GM23338 (cell line): ENCODE data around the gene KLKB1. TPM values are rescaled to one million over a fixed set of nuclear protein-coding genes. Genes with fewer than 3 reads are reported as not detected.

ENCODE experiments used
- ATAC-seq: fragments of 200-7000 bp; cut with Tn5 transposase; 3 replicates; pipeline ENCODE4 v1.9.1; 2020
- DNase-seq: peaks from one replicate; pipeline ENCODE4 v3.0.0-alpha.2; 2015; ENCODE audit warnings: low spot score
- H2AFZ ChIP-seq: fragments of 200-600 bp; sonication (generic); 2 replicates; pipeline ENCODE4 v1.8.0; 2016; ENCODE audit warnings: antibody characterized with exemption, mild to moderate bottlenecking, moderate library complexity
- H3F3A ChIP-seq: fragments of 200-600 bp; sonication (generic); replicated peaks from 2 replicates; pipeline ENCODE4 v1.8.0; 2017; ENCODE audit warnings: antibody characterized with exemption, mixed run types, low read depth
- H3K27ac ChIP-seq: fragments of 200-600 bp; sonication (generic); 2 replicates; pipeline ENCODE4 v1.6.1; 2016; ENCODE audit warnings: low read depth
- H3K27me3 ChIP-seq: fragments of 200-600 bp; sonication (generic); 2 replicates; pipeline ENCODE4 v1.8.0; 2016; ENCODE audit warnings: mild to moderate bottlenecking, mixed run types, moderate library complexity; ENCODE audit not compliant: insufficient read depth
- H3K36me3 ChIP-seq: fragments of 200-600 bp; sonication (generic); 2 replicates; pipeline ENCODE4 v1.8.0; 2016; ENCODE audit warnings: mild to moderate bottlenecking; ENCODE audit not compliant: insufficient read depth
- H3K4me1 ChIP-seq: fragments of 200-600 bp; sonication (generic); 2 replicates; pipeline ENCODE4 v1.8.0; 2016; ENCODE audit warnings: mild to moderate bottlenecking, moderate library complexity; ENCODE audit not compliant: insufficient read depth
- H3K4me2 ChIP-seq: fragments of 200-600 bp; sonication (generic); 2 replicates; pipeline ENCODE4 v1.7.1; 2017; ENCODE audit warnings: mixed run types
- H3K4me3 ChIP-seq: fragments of 200-600 bp; sonication (generic); 2 replicates; pipeline ENCODE4 v1.6.1; 2016; ENCODE audit warnings: mixed run types
- H3K79me2 ChIP-seq: fragments of 200-600 bp; sonication (generic); replicated peaks from 2 replicates; pipeline ENCODE4 v1.8.0; 2017; ENCODE audit warnings: mild to moderate bottlenecking; ENCODE audit not compliant: insufficient read depth
- H3K9me2 ChIP-seq: fragments of 200-600 bp; sonication (generic); 2 replicates; pipeline ENCODE4 v1.8.0; 2017; ENCODE audit not compliant: insufficient read depth
- H4K20me1 ChIP-seq: fragments of 200-600 bp; sonication (generic); replicated peaks from 2 replicates; pipeline ENCODE4 v1.8.0; 2017; ENCODE audit warnings: mild to moderate bottlenecking; ENCODE audit not compliant: insufficient read depth
- H3K27ac Mint-ChIP-seq: 2 replicates; pipeline ENCODE4 v1.8.0; 2020; ENCODE audit warnings: inconsistent platforms, mild to moderate bottlenecking, moderate library complexity, mixed read lengths
- H3K27me3 Mint-ChIP-seq: 3 replicates; pipeline ENCODE4 v1.8.0; 2022; ENCODE audit warnings: low read depth, mild to moderate bottlenecking, moderate library complexity, mixed read lengths, inconsistent platforms; ENCODE audit not compliant: insufficient read depth, poor library complexity
- H3K36me3 Mint-ChIP-seq: 3 replicates; pipeline ENCODE4 v1.8.0; 2021; ENCODE audit warnings: low read depth, mild to moderate bottlenecking, inconsistent platforms, moderate library complexity, mixed read lengths
- H3K4me1 Mint-ChIP-seq: 3 replicates; pipeline ENCODE4 v1.8.0; 2020; ENCODE audit warnings: mild to moderate bottlenecking, inconsistent platforms, mixed read lengths
- H3K4me3 Mint-ChIP-seq: 3 replicates; pipeline ENCODE4 v1.8.0; 2021; ENCODE audit warnings: moderate library complexity, mild to moderate bottlenecking, inconsistent platforms, mixed read lengths
- H3K9me3 Mint-ChIP-seq: 3 replicates; pipeline ENCODE4 v1.8.0; 2020; ENCODE audit warnings: moderate library complexity, mild to moderate bottlenecking, inconsistent platforms, mixed read lengths
- CREB1 ChIP-seq: fragments of 250-450 bp; sonication (Bioruptor Pico); IDR thresholded peaks from 2 replicates; pipeline ENCODE4 v1.5.0; 2020; ENCODE audit warnings: low read depth, mild to moderate bottlenecking, moderate library complexity
- EZH2 ChIP-seq: fragments of 200-600 bp; sonication (generic); IDR thresholded peaks from one replicate; pipeline ENCODE4 v1.8.0; 2017; ENCODE audit warnings: antibody characterized with exemption, mild to moderate bottlenecking, low read depth; ENCODE audit not compliant: unreplicated experiment
- EZH2phosphoT487 ChIP-seq: fragments of 200-600 bp; sonication (generic); IDR thresholded peaks from one replicate; pipeline ENCODE4 v1.8.1; 2018; ENCODE audit warnings: antibody characterized with exemption; ENCODE audit not compliant: unreplicated experiment
- JUNB ChIP-seq: IDR thresholded peaks from one replicate; pipeline ENCODE4 v1.6.1; 2016; ENCODE audit warnings: antibody characterized with exemption; ENCODE audit not compliant: unreplicated experiment
- NANOG ChIP-seq: IDR thresholded peaks from 2 replicates; pipeline ENCODE4 v1.6.1; 2016; ENCODE audit warnings: antibody characterized with exemption, borderline replicate concordance
- POLR2AphosphoS5 ChIP-seq: IDR thresholded peaks from 2 replicates; pipeline ENCODE4 v1.6.1; 2016; ENCODE audit warnings: antibody characterized with exemption, low read depth
- REST ChIP-seq: IDR thresholded peaks from one replicate; pipeline ENCODE4 v1.6.1; 2018; ENCODE audit warnings: antibody characterized with exemption; ENCODE audit not compliant: unreplicated experiment
- STAT1 ChIP-seq: IDR thresholded peaks from one replicate; pipeline ENCODE4 v1.6.1; 2016; ENCODE audit warnings: antibody characterized with exemption; ENCODE audit not compliant: unreplicated experiment
- ZNF114 ChIP-seq: fragments of 250-450 bp; sonication (Bioruptor Pico); IDR thresholded peaks from 2 replicates; pipeline ENCODE4 v1.5.0; 2020; ENCODE audit warnings: mild to moderate bottlenecking, moderate library complexity
- ZNF331 ChIP-seq: fragments of 250-450 bp; sonication (Bioruptor Pico); IDR thresholded peaks from 2 replicates; pipeline ENCODE4 v1.5.0; 2020; ENCODE audit warnings: low read depth, mild to moderate bottlenecking, moderate library complexity
- polyA plus RNA-seq: library from polyadenylated mRNA; unstranded; fragments of >200 nt; fragmentation: Nextera tagmentation; extraction: Ambion mirVana; gene quantifications from 2 replicates; pipeline ENCODE4 v1.2.1, GENCODE V29; 2016
- total RNA-seq: library from RNA; depleted of rRNA; stranded (reverse); fragments of >200 nt; shearing (Covaris generic); gene quantifications from 2 replicates; pipeline ENCODE4 v1.2.3, GENCODE V29; 2014
- TF ChIP-seq, protein P1 (sequence below): IDR thresholded peaks from 2 replicates; pipeline ENCODE4 v1.6.1; 2016; ENCODE audit warnings: antibody characterized with exemption
- TF ChIP-seq, protein P2 (sequence below): fragments of 250-450 bp; sonication (Bioruptor Pico); IDR thresholded peaks from 2 replicates; pipeline ENCODE4 v1.5.0; 2020; ENCODE audit warnings: mild to moderate bottlenecking, moderate library complexity
- TF ChIP-seq, protein P3 (sequence below), 2 experiments: fragments of 200-600 bp in 1 of 2; sonication (generic) in 1 of 2; conservative IDR thresholded peaks; 2 replicates each; pipeline versions ENCODE4 v1.5.1 to v1.6.1; 2016 to 2017; ENCODE audit warnings: antibody characterized with exemption in 2 of 2, low read depth in 2 of 2, mild to moderate bottlenecking in 2 of 2, moderate library complexity in 1 of 2

The KLKB1 gene
- total and polyA plus RNA-seq, 2 experiments from 2014 or later = 8.6 to 10.9 TPM

DNA sequence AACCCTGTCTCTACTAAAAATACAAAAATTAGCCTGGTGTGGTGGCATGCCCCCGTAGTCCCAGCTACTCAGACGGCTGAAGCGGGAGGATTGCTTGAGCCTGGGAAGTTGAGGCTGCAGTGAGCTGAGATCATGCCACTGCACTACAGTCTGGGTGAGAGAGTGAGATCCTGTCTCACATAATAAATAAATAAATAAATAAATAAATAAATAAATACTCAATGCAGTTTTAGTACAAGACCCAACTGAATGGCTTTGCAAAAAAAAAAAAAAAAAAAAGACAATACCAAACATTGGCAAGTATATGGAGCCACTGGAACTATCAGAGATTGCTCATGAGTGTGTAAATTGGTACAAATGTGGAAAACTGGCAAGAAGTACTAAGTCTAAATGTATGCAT, 39.2 kb upstream of the KLKB1 start:
- H3K36me3 ChIP-seq = no peaks in the 10 kb centered on the region
- no peak overlapping the region for H3K27ac ChIP-seq
- H3K9me3 Mint-ChIP-seq = peaks cover 6% of the 10 kb centered on the region
- no peaks in the 10 kb centered on the region for H3K9me2 ChIP-seq
- no peaks in the 10 kb centered on the region for H3K27me3 ChIP-seq
- no peak overlapping the region for H3K4me3 ChIP-seq
- H3K79me2 ChIP-seq = no peaks in the 10 kb centered on the region; the same call in 1 of the 2 replicates
- no peak overlapping the region for H2AFZ ChIP-seq
- H3K4me3 Mint-ChIP-seq = no peak overlapping the region
- peaks cover 3% of the 10 kb centered on the region for H3K27me3 Mint-ChIP-seq
- ATAC-seq = no peak
- peaks cover 9% of the 10 kb centered on the region for H3K36me3 Mint-ChIP-seq
- DNase-seq = no peak
- H3K27ac Mint-ChIP-seq = no peak overlapping the region
- H4K20me1 ChIP-seq = no peaks in the 10 kb centered on the region
- no peak overlapping the region for H3K4me2 ChIP-seq
- H3K4me1 Mint-ChIP-seq = peaks cover 27% of the 10 kb centered on the region
- peaks cover 4% of the 10 kb centered on the region; the same call in 1 of the 2 replicates for H3F3A ChIP-seq
- peaks cover 21% of the 10 kb centered on the region for H3K4me1 ChIP-seq
- TF ChIP-seq ZNF331 (CRISPR knock-in tag) = no peak
- TF ChIP-seq, protein P1, sequence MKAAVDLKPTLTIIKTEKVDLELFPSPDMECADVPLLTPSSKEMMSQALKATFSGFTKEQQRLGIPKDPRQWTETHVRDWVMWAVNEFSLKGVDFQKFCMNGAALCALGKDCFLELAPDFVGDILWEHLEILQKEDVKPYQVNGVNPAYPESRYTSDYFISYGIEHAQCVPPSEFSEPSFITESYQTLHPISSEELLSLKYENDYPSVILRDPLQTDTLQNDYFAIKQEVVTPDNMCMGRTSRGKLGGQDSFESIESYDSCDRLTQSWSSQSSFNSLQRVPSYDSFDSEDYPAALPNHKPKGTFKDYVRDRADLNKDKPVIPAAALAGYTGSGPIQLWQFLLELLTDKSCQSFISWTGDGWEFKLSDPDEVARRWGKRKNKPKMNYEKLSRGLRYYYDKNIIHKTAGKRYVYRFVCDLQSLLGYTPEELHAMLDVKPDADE = no peak
- TF ChIP-seq JUNB = no peak
- no peak for TF ChIP-seq NANOG
- no peak for TF ChIP-seq REST
- no peak for TF ChIP-seq ZNF114
- no peak for TF ChIP-seq EZH2
- no peak for TF ChIP-seq POLR2AphosphoS5
- TF ChIP-seq EZH2phosphoT487 = no peak
- no peak for TF ChIP-seq CREB1 (CRISPR knock-in tag)
- TF ChIP-seq, protein P2, sequence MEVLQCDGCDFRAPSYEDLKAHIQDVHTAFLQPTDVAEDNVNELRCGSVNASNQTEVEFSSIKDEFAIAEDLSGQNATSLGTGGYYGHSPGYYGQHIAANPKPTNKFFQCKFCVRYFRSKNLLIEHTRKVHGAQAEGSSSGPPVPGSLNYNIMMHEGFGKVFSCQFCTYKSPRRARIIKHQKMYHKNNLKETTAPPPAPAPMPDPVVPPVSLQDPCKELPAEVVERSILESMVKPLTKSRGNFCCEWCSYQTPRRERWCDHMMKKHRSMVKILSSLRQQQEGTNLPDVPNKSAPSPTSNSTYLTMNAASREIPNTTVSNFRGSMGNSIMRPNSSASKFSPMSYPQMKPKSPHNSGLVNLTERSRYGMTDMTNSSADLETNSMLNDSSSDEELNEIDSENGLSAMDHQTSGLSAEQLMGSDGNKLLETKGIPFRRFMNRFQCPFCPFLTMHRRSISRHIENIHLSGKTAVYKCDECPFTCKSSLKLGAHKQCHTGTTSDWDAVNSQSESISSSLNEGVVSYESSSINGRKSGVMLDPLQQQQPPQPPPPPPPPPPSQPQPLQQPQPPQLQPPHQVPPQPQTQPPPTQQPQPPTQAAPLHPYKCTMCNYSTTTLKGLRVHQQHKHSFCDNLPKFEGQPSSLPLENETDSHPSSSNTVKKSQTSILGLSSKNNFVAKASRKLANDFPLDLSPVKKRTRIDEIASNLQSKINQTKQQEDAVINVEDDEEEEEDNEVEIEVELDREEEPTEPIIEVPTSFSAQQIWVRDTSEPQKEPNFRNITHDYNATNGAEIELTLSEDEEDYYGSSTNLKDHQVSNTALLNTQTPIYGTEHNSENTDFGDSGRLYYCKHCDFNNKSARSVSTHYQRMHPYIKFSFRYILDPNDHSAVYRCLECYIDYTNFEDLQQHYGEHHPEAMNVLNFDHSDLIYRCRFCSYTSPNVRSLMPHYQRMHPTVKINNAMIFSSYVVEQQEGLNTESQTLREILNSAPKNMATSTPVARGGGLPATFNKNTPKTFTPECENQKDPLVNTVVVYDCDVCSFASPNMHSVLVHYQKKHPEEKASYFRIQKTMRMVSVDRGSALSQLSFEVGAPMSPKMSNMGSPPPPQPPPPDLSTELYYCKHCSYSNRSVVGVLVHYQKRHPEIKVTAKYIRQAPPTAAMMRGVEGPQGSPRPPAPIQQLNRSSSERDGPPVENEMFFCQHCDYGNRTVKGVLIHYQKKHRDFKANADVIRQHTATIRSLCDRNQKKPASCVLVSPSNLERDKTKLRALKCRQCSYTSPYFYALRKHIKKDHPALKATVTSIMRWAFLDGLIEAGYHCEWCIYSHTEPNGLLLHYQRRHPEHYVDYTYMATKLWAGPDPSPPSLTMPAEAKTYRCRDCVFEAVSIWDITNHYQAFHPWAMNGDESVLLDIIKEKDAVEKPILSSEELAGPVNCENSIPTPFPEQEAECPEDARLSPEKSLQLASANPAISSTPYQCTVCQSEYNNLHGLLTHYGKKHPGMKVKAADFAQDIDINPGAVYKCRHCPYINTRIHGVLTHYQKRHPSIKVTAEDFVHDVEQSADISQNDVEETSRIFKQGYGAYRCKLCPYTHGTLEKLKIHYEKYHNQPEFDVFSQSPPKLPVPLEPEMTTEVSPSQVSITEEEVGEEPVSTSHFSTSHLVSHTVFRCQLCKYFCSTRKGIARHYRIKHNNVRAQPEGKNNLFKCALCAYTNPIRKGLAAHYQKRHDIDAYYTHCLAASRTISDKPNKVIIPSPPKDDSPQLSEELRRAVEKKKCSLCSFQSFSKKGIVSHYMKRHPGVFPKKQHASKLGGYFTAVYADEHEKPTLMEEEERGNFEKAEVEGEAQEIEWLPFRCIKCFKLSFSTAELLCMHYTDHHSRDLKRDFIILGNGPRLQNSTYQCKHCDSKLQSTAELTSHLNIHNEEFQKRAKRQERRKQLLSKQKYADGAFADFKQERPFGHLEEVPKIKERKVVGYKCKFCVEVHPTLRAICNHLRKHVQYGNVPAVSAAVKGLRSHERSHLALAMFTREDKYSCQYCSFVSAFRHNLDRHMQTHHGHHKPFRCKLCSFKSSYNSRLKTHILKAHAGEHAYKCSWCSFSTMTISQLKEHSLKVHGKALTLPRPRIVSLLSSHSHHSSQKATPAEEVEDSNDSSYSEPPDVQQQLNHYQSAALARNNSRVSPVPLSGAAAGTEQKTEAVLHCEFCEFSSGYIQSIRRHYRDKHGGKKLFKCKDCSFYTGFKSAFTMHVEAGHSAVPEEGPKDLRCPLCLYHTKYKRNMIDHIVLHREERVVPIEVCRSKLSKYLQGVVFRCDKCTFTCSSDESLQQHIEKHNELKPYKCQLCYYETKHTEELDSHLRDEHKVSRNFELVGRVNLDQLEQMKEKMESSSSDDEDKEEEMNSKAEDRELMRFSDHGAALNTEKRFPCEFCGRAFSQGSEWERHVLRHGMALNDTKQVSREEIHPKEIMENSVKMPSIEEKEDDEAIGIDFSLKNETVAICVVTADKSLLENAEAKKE (CRISPR knock-in tag) = no peak
- no peak for TF ChIP-seq STAT1
- TF ChIP-seq, protein P3, sequence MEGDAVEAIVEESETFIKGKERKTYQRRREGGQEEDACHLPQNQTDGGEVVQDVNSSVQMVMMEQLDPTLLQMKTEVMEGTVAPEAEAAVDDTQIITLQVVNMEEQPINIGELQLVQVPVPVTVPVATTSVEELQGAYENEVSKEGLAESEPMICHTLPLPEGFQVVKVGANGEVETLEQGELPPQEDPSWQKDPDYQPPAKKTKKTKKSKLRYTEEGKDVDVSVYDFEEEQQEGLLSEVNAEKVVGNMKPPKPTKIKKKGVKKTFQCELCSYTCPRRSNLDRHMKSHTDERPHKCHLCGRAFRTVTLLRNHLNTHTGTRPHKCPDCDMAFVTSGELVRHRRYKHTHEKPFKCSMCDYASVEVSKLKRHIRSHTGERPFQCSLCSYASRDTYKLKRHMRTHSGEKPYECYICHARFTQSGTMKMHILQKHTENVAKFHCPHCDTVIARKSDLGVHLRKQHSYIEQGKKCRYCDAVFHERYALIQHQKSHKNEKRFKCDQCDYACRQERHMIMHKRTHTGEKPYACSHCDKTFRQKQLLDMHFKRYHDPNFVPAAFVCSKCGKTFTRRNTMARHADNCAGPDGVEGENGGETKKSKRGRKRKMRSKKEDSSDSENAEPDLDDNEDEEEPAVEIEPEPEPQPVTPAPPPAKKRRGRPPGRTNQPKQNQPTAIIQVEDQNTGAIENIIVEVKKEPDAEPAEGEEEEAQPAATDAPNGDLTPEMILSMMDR (conservative IDR thresholded peaks at IDR 0.05; ENCODE audit: low read depth in 2 of 2) = no peak
